ENCODE measurements around the gene ZNF580. TPM values are rescaled to one million over a fixed set of nuclear protein-coding genes. Genes with fewer than 3 reads are reported as not detected.

Gene ZNF580
- polyA plus RNA-seq, 1 donor: 19.9 TPM

DNA sequence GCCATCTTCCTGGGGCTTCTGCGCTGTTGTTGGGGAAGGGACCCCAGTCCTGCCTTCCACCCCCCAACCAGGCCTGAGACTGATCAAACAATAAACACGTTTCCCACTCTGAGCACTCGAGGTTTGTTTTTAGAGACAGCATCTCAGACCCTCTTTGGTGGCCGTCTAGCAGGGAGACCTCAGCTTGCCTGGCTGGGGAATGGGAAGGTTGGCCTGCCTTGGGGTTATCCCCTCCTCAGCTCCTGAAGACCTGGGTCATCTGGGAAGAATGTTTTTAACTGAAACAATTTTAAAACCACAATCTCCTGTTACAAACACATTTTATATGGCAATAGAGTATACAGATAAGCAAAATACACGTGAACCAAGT lies 4.7 kb downstream of the ZNF580 start:
- no peak for DNase-seq (ENCODE audit: low read depth)

DNA sequence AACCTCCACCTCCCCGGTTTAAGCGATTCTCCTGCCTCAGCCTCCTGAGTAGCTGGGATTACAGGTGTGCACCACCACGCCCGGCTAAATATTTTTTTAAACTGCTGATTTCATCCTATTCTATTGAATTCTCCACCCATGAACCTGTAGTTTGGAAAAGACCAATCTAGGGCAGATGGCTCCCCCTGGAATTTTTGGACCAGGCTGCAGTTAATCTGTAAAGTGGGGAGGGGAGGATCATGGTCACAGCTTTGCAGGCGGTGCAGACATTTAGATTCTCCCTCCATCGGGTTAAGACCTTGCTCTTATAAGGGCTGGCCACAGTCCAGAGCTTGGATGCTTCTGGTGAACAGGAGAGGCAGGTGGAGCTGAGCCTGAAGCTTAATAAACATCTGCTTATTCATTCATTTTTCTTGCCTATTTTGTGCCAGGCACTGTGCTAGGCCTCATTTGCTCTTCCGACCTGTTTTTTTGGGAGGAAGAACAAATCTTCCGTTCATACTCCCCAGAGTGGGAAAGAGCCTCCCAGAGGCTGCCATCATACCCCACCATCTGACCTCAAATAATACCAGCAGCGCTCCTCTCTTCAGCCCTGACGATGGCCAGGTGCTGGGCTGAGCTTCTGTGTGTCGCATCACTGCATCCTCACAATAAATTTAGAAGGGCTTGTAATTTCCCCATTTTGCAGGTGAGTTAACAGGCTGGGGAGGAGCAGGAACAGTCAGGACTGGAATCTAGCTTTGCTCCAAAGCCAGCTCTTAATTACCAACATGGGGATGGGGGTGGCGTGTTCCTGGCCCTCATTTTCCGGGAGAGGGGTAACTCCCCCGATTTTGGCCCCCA lies 6.3 kb downstream of the ZNF580 start:
- DNase-seq (ENCODE audit: low read depth): no peak

DNA sequence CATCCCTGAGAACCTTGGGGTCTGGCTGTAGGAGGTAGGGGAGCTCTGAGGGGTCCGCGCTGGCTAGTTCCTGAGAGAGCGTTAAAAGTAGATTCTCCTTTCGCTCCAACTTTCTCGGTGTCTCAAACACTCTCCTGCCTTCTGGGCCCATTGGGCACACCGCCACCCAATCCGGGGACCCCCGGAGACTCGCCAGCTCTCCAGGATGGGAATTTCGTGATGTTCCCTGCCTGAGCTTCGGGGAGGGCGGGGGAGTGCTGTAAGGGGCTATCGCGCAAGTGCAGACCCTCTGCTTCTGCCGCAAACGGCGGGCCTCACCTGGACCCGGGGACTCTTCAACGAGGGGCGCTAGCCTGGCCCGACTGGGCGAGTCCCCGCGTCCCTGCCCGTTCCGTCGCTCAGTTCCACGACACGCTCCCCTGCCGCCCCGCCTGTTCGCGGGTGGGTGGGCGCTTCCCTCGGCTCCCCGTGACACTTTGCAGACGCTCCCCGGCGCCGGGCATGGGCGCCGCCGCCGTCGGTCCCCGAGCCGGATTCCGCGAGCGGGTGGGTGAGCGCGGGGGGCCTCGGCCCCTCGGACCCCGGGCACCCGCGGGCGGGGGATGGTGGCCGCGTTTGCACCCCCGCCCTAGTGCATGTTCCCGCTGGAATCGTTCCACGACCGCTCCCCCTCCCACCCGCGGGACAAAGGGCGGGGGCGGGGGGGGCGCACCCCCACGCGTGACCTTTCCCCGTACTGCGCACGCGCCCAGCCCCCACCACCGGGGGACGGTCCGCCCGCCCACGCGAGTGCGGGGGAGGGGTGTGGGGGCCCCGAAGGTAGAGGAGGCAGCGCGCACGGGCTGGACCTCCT lies 7.2 kb downstream of the ZNF580 start, which contains the start of gene CCDC106:
Gene CCDC106, plus strand, starts transcription at position 481 of the 853 bp plus-strand sequence. CDS start 835 bp downstream, outside the sequence.
- DNase-seq (ENCODE audit: low read depth): no peak

DNA sequence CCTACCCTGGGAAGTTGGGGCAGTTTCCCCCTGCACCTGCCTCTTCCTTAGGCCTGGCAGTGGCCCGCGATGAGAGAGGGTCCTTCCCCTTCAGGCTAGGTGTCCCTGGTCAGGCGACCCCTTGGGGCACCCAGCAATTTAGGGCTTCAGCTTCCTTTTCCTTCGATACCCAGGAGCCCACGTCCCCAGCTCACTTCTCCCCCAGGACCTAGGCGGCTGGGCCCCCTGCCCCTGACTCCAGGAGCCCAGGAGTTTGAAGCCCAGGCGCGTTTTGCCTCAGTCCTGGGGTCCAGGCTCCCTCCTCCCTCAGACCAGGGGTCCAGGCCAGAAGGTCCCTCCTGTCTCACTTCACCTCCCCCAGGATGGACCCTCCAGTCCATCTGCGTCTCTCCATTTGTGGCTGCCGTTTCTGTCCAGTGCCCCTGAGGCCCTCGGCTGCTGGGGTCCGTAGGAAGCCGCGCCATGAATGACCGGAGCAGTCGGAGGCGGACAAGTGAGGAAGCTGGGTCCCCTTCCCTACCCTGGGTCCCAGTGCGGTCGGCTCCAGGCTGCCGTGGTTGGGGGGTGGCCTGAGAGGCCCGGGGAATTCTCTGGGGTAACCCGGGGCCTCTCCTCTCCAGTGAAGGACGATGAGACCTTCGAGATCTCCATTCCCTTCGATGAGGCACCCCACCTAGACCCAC lies 7.9 kb downstream of the ZNF580 start:
- DNase-seq (ENCODE audit: low read depth): no peak

DNA sequence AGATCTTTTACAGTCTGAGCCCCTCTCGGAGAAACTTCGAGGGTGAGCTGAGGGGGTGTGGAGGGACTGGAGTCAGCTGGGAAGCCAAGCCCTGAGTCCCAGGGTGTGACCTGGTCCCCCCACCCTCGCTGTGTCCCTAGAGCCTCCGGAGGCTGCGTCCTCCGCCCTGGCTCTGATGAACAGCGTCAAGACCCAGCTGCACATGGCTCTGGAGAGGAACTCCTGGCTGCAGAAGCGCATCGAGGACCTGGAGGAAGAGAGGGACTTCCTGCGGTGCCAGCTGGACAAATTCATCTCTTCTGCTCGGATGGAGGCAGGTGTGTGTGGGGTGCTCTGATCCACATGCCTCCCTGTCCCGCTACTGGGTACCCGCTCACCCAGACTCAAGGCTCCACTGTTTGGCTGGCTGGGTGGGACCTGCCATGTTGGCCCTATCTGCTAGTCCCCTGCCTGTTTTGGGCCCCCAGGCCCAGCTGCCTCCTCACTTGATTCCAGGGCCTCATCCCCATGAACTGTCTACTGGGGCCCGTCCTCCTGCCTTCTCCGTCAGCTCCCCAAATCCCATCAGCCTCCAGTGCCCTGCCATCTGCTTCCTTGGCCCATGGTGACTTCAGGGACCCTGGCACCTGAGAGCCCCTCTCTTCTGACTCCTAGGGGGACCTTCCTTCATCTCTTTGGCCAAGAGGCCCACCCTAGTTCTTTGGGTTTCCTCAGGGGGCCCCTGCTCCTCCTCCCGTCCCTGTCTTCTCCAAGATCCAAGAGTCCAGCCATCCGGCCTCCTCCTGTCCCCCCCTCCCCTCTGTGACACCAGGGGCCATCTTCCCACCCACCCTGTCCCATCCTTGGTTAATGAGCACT lies 8.7 kb downstream of the ZNF580 start:
- no peak for DNase-seq (ENCODE audit: low read depth)

DNA sequence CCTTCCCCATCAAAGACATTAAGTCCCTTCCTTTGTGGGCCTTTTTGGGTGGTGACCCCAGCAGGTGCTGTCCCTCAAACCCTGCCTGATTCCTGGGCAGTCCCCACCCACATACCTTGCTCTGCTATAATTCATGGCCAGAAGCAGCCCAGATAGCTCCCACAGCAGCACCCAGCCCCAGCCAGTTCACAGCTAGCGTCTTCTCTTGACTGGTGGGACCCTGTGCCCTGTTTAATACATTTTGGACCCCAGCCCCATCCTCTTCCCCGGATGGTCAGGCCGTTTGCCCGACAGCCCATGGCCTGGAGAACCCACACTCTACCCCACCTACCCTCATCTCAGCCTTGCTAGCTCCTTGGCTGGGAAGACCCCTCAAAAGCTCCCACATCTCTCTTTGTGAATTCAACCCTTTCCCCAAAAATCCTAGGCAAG lies 9.3 kb downstream of the ZNF580 start:
- no peak for DNase-seq (ENCODE audit: low read depth)

DNA sequence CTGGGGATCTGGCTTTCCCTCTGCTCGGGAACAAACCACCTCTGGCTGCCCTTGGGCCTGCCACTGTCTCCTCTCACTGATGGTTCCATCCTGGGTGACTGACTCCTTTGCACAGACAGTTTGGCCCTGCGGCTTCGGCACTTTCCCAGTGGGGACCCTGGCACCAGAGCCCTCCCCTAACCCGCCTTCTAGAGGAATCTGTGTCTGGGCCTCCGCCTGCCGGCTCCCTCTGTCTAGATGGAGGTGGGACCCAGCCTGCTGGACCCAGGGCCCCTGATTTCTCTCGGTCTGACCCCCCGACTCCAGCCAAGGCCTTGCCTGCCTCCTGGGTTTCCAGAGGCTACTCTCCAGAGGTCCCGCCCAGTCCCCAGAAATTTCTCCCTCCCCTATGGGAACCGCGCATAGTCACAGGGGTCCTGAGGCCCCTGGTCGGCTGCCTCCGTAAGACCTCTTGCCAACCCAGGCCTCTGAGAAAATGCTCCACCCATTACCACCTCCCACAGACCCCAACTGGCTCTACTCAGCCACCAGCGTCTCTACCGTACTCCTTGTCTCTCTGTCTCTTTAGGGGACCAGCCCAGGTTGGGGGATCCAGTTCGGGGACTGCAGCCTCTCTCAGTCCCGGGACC lies 9.9 kb downstream of the ZNF580 start:
- no peak for DNase-seq (ENCODE audit: low read depth)

DNA sequence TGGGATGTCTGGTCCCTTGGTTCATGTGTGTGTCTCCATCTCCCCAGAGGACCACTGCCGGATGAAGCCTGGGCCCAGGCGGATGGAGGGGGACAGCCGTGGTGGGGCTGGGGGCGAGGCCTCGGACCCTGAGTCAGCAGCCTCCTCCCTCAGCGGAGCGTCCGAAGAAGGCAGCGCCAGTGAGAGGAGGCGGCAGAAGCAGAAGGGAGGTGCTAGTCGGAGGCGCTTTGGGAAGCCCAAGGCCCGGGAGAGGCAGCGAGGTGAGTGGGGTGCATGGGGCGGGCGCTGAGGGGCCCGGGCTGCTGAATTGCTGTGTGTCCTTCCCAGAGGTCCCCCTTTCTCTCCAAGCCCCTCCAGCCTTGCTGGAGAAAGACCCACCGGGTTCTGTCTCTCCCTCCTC lies 10.4 kb downstream of the ZNF580 start:
- no peak for DNase-seq (ENCODE audit: low read depth)

DNA sequence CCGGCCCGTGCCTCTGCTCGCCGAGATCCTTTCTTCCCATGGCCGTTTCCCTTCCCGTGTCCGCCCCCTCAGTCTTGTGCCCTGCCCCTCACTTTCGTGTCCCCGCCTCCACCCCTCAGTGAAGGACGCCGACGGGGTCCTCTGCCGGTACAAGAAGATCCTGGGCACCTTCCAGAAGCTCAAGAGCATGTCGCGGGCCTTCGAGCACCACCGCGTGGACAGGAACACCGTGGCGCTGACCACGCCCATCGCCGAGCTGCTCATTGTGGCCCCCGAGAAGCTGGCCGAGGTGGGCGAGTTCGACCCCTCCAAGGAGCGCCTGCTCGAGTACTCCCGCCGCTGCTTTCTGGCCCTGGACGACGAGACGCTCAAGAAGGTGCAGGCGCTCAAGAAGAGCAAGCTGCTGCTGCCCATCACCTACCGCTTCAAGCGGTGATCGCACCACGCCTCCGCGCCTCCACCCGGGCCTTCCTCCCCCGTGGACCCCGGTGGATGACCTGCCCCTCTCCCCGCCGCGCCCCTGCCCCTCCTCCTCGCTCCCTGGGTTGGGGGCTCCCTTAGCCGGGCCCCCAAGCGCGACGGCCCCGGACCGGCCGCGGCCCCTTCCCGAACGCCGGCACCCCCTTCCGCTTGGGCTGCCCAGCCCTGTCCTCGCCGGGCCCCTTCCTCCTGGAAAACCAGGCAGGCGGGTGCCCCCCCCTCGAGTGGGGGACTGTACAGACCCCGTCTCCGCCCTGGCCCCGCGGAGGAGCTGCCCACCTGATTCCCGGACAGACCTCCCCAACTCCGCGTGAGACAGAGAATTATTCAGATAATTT lies 11.7 kb downstream of the ZNF580 start:
- no peak for DNase-seq (ENCODE audit: low read depth)

DNA sequence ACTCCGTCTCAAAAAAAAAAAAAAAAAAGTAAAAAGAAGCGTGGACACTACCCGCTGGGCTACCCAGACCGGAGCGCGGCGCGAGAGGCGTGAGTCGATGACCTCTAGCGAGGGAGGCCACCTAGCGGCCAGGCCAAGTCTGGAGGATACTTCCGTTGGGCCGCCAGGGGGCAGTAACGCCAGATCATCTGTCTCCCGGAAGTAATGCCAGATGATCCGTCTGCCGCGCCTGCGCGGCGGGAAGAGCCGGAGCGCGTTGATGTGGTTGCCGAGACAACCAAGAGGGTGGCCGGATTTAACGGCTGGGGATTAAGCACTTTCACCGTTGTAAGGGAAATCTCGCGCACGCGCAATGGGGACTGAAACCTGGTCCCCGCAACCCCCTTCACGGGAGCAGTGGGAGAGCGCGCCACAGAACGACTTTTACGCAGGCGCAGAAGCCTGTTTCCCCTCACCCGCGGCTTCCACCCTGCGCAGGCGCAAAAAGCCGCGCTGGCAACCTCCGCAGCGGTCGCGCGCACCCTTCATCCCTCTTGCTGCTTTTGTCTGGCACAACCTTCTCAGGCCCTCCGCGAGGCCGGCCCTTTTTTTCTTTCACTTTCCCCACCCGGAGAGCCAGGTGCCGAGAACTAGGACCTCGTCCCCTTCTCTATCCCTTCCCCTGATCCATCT lies 13.0 kb downstream of the ZNF580 start:
- peak; percentile 99 for DNase-seq (ENCODE audit: low read depth)

DNA sequence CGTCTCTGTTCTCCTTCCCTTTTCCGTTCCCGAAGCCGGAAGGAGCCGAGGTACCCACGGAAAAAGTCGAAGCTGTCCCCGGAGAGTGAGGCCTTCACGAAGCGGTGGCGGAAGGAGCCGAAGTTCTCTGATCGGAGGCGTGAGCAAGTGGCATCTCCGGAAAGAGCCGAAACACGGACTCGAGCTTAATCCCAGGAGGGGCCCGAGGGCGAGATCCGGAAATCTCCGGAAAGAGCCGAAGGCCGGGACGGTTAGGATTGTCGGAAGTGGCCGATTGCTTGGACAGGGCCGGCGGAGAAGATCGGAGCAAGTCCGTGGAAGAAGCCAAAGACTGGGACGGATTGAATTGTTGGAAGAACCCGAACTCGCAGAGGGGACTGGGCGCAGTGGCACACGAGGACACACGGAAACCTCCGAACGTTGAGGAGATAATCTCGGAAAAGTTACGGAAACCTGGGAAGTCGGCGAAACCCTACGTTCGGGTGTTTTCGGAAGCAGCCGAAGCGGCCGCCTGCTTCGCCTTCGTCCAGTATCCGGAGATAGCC lies 13.6 kb downstream of the ZNF580 start:
- peak; percentile 99 for DNase-seq (ENCODE audit: low read depth)

DNA sequence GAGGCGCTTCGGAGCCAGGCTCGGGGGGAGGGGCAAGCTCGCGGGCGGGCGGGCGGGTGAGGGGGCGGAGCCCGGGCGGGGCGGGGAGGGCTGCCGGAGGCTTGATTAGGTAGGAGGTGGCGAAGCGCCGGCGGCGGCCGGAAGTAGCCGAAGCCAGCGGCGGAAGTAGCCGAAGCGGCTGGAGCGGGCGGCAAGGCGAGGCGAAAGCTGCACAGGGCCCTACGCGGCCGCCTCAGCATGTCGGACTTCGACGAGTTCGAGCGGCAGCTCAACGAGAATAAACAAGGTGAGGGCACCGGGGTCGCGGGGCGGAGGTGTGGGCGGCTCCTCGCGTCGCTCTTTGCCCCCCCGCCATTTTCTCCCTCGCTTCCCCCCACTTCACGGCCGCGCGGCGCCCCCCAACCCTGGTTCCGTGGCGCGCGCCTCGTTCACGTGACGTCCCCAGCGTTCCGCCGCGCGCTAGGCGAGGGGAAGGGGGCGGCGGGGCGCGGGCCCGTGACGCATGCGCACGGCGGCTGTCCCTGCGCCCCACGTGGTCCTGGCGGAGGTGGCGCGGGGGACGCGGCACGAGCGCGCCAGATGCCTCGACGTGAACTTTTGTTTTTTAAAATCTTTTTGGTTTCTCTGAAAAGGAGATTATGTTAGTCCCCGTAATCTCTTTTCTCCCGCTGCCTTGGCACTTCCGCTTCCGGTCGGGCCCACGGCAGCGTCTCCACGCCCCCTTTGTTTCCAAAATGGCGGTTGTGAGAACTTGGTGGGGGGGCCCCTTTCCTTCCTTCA lies 14.3 kb downstream of the ZNF580 start, which contains the start of gene U2AF2:
Gene U2AF2, plus strand, starts transcription at position 168 of the 780 bp plus-strand sequence. Its CDS starts 70 bp downstream, at position 238.
- DNase-seq (ENCODE audit: low read depth): no peak

DNA sequence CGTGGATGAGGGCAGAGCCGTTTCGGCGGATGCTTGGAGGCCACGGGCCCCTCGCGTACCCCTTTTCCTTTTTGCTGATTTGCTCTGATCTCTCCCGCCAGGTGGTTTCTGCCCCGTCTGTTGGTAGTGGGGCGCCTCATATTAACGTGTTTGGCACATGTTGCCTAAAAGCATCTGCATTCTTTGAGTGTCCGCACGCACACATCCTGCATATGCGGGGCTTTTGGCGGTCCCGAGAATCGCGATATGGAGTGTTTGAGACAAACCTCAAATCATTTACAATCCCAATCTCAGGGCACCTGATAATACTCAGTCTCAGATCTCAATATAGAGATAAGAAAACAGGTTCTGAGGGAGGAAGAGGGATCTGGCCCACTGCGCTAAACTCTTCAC lies 14.8 kb downstream of the ZNF580 start:
- no peak for DNase-seq (ENCODE audit: low read depth)

DNA sequence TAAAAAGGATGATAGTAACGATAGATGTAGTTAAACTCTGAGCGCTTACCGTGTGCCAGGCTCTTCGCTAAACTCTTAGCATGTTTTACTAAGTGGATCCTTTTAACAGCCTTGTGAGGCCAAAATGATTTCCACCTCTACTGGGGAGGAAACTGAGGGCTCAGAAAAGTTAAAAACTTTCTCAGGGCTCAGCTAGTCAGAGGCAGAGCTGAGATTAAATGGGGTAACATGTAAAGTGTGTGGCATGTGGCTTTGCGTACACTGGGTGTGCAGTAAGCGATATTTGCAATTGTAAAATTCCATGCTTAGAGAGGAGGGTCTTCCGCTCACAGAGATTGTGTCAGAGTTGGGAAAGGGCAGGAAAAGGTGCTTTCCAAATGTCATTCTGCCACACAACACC lies 15.8 kb downstream of the ZNF580 start:
- no peak for DNase-seq (ENCODE audit: low read depth)

DNA sequence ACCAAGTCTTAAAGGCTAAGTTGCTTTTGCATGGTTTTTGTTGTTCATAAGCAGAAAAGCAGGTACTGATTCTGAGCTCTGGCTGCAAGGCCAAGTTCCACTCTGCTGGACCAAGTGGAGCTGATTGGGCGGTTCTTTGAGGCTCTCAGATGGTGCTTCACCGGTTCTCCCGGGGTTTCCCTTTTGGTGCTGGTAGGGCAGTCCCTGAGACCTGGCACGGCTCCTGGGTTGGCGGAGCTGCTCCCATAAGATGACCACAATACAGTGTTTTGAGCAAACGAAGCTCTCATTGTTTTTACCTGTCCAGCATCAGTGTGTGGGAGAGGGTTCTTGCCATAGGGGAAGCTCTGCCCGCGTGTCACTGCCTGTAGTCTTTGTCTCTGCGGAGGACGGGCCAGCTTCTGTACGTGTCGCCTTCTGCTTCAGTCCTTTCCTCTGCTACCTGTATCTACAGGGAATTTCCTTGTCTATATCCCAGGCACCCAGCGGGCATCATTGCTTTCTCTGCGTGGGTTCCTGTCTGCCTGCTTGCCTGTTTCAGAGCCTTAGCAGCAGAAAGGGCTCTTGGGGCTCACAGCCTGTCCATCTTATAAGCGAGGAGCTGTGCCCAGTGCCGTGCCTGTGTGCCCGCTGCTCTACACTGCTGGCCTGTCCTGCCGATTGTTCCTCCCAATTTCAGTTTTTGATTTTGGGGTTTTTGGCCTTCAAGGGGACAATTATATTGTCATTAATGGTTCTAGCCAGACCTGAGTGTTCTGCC lies 16.4 kb downstream of the ZNF580 start:
- no peak for DNase-seq (ENCODE audit: low read depth)

DNA sequence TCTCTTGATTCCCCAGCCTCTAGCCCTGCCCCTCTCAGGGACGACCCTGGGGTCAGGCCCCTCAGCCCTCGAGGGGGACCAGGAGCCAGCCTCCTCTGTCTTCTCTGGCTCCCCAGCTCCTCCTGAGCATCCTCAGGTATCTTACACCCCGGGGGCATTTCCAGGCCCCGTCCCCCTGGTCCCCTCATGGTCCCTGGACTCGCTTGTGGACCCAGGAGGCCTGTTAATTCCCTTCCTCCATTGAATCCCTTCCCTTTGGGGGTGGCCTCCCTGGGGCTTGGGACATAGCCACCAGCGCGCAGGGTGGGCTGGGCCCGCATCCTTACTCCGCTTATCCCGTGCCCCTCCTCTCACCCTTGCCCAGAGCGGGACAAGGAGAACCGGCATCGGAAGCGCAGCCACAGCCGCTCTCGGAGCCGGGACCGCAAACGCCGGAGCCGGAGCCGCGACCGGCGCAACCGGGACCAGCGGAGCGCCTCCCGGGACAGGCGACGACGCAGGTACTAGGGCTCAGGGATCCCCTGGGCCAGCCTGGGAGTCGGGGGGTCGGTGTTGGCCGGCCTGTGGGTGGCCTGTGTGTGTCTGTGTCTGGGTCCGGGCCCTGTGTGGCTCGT lies 18.2 kb downstream of the ZNF580 start:
- no peak for DNase-seq (ENCODE audit: low read depth)

DNA sequence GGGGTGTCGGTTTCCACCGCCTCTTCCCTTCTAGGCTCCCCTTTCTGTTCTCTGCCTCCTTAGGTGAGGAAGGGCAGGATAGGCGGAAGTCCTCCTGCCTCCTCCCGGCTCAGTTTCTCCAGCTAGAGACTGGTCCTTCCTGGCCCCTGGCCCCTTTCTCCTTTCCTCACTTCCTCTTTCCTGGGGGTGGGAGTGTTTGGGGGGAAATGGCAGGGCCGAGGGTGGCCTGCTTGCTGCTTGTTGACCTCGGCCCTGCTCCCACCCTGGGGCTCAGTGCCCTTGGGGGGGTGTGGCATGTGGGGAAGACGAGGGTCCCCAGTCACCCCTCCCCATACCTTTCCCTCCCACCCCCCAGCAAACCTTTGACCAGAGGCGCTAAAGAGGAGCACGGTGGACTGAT lies 19.0 kb downstream of the ZNF580 start:
- DNase-seq (ENCODE audit: low read depth): no peak
